SIG-M5 treated with dmso at 0.1 percent for 504 hours (cell line): Measurements from ENCODE around the gene PLD5.

Experiments
- DNase-seq: peaks from one replicate; lab custom pipeline; 2025; ENCODE audit not compliant: unreplicated experiment; lab: John Stamatoyannopoulos, UW

PLD5 gene

GRCh38 chr1:242524571-242525359, at the start of gene PLD5:
TSS of gene PLD5 (minus strand) at chr1:242524697.
- DNase-seq = no peak

- no peak for DNase-seq
Observed at GRCh38 chr1:242569867-242570266, 45.4 kb upstream of the PLD5 start.

- DNase-seq = no peak
Observed at GRCh38 chr1:242568666-242569065, 44.2 kb upstream of the PLD5 start.

GRCh38 chr1:242567596-242567995, 43.1 kb upstream of the PLD5 start:
- DNase-seq = no peak

- no peak for DNase-seq
Observed at GRCh38 chr1:242556759-242557158, 32.3 kb upstream of the PLD5 start.

- DNase-seq = no peak
Observed at GRCh38 chr1:242556276-242556675, 31.8 kb upstream of the PLD5 start.

GRCh38 chr1:242554577-242554976, 30.1 kb upstream of the PLD5 start:
- DNase-seq = no peak

GRCh38 chr1:242546849-242547729, 22.6 kb upstream of the PLD5 start:
- DNase-seq = no peak

GRCh38 chr1:242546441-242546840, 21.9 kb upstream of the PLD5 start:
- DNase-seq = no peak

GRCh38 chr1:242544071-242544470, 19.6 kb upstream of the PLD5 start:
- DNase-seq = no peak

GRCh38 chr1:242542271-242542670, 17.8 kb upstream of the PLD5 start:
- no peak for DNase-seq

GRCh38 chr1:242535986-242536385, 11.5 kb upstream of the PLD5 start:
- DNase-seq = no peak

GRCh38 chr1:242534753-242535152, 10.3 kb upstream of the PLD5 start:
- DNase-seq = no peak

GRCh38 chr1:242530761-242531160, 6.3 kb upstream of the PLD5 start:
- DNase-seq = no peak

- DNase-seq = no peak
Observed at GRCh38 chr1:242525769-242526168, 1.3 kb upstream of the PLD5 start.

GRCh38 chr1:242525360-242525722, 844 bp upstream of the PLD5 start:
- DNase-seq = no peak

GRCh38 chr1:242523719-242524570, 552 bp downstream of the PLD5 start:
- no peak for DNase-seq

- no peak for DNase-seq
Observed at GRCh38 chr1:242522996-242523718, 1.3 kb downstream of the PLD5 start.

- DNase-seq = no peak
Observed at GRCh38 chr1:242522304-242522945, 2.1 kb downstream of the PLD5 start.

GRCh38 chr1:242515555-242515954, 8.9 kb downstream of the PLD5 start:
- DNase-seq = no peak
